GM18499 (cell line): Measurements from ENCODE around the gene EFNA5.

Source experiments
- ATAC-seq: cut with Tn5 transposase; IDR thresholded peaks from one replicate; pipeline ENCODE4 v1.9.1; 2021; ENCODE audit warnings: moderate number of reproducible peaks; ENCODE audit not compliant: insufficient read depth, unreplicated experiment

Gene EFNA5

DNA sequence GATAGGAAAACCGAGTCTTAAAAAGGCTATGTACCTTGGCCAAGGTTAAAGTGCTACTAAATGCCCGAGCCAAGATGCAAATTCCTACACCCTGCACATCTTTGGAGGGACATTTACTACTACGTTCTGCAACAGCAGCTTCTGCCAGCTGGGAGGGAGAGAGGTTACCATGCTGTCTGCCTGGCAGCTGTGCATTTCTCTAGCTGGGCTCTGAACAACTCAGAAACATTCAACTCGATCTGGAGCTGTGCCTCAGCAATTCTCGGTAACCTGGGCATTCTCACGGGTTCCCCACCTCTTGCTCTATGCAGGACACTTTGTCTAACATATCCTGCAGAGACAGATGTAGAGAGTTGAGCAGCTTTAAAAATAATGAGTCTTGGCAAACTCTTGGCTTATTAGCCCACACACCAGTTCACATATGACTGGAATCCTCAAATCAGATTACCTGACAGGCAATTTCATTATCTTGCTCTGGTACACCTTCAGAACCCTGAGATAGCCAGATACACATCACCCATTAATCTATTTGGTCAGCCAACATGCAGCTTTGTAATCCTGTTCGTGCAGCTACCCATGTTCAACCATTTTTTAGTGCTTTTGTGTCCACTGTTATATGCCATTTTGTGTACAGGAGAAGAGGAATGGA is 115.8 kb downstream of the EFNA5 start:
- ATAC-seq = no peak

DNA sequence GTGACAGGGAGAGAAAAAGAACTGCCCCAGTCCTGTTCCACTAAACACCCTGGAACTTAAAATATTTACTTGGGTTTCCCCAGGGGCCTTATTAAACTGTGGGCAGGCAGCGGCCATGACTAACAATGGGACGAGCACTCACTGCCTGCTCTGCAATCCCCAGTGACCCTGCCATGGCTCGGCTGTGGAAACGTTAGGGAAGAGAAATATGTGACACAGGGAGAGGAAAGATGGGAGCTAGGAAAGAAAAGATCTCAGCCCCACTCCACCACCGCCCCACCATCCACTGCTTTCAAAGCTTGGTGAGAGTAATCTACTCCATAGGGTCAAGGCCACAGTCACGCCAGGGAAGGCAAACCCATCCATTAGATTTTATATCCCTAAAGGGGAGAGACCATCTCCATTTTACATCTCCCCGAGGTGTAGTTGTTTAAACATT is 117.6 kb downstream of the EFNA5 start:
- ATAC-seq = no peak

DNA sequence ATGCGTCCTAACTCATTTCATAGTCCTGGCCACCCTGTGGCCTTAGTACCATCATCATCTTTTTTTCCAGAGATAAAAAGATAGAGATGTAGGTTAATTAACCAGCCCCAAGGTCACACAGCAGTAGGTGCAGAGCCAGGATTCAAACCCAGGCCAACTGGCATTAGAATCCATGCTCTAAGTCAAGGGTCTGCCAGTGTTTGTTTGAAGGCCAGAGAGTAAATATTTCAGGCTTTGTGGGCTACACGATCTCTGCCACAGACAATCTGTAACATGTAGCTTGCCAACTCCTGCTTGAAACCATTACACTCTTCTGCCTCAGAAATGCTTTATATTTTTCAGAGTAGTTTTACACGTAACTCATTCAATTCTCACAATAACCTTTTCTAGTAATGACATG is 119.6 kb downstream of the EFNA5 start:
- no peak for ATAC-seq

DNA sequence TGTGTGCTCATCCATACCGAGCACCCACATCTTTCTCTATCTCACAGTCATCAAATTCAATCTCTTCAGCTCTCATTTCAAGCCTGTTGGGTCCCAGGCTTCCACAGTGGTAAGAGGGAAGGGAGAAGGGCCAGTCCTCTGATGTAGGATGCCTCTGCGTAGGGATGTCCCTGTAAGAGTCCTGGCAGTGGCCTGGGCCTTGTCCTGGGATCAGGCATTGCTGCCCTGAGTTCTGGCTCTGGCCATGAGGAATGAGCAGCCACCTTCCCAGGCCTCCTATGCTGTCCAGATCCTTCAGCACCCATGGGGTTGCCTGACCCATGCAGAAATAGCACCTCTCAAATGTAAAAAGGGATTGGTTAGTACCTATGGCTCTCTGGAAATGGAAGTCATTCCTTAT is 121.2 kb downstream of the EFNA5 start:
- ATAC-seq = no peak

DNA sequence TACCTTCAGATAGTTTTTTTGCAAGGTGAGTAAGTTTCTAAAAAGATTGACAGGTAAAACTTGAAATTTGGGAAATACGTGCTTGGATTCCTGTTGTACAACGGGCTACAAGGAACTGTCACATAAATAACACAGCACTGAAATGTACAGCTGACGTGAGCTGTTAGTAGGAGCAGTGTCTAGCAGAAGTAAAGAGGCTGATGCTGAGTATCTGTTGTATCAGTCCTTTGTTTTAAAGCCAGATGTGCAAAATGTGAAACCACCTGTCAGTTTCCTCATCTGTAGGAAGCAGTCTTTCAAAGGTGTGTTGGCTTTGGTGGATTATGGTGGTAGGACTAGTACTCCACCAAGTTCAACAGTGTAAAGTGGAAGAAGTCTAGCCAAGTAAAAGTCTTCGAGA is 122.3 kb downstream of the EFNA5 start:
- ATAC-seq = no peak

GRCh38 chr5:107546719-107547118 is 124.0 kb downstream of the EFNA5 start:
- no peak for ATAC-seq

- no peak for ATAC-seq
These were observed 125.3 kb downstream of the EFNA5 start for GRCh38 chr5:107545486-107545885.

DNA sequence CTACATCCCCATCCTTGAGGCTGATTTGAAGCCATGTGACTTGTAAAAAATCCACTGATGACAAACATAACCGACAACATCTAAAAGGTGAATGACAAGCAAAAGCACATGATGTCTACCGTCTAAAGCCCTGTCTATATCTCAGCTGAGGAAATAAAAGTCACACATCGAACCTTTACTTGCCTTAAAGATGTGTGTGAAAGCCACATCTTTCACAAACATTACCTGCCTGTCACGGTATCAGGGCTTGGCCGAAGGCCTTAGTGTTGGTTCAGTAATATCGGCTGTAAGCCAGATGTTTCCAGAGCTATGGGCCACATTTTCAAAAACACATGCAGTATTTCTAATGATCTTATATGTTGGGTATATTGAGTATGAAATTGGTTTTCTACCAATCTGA is 125.8 kb downstream of the EFNA5 start:
- ATAC-seq = no peak

DNA sequence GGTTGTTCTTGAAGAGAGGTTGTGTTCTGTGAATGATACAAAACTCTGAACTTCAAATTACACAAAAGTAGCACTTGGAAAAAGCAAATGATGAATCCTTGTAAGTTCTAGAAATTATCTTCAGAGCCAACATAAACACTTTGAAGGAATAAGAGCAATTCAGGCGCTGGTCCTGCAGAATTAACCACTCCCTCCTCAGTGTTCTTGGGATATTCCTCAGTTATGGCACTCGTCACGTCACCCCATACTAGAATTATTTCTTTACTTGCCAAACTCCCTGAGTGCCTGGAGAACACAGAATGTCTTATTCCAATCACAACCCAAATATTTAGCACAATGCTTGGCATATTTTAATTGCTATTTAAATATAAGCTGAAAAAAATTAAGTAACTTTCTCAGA is 126.3 kb downstream of the EFNA5 start:
- no peak for ATAC-seq

- ATAC-seq = no peak
These were observed 126.9 kb downstream of the EFNA5 start for GRCh38 chr5:107543868-107544267.

- ATAC-seq = no peak
These were observed 127.9 kb downstream of the EFNA5 start for GRCh38 chr5:107542831-107543231.

- no peak for ATAC-seq
These were observed 128.3 kb downstream of the EFNA5 start for GRCh38 chr5:107542428-107542827.

- ATAC-seq = no peak
These were observed 129.3 kb downstream of the EFNA5 start for GRCh38 chr5:107541400-107541799.

- ATAC-seq = no peak
These were observed 130.9 kb downstream of the EFNA5 start for GRCh38 chr5:107539726-107540330.

- ATAC-seq = no peak
These were observed 131.8 kb downstream of the EFNA5 start for GRCh38 chr5:107538805-107539445.

GRCh38 chr5:107538331-107538730 is 132.4 kb downstream of the EFNA5 start:
- no peak for ATAC-seq

- no peak for ATAC-seq
These were observed 134.9 kb downstream of the EFNA5 start for GRCh38 chr5:107535849-107536248.

- ATAC-seq = no peak
These were observed 136.5 kb downstream of the EFNA5 start for GRCh38 chr5:107533910-107534876.

DNA sequence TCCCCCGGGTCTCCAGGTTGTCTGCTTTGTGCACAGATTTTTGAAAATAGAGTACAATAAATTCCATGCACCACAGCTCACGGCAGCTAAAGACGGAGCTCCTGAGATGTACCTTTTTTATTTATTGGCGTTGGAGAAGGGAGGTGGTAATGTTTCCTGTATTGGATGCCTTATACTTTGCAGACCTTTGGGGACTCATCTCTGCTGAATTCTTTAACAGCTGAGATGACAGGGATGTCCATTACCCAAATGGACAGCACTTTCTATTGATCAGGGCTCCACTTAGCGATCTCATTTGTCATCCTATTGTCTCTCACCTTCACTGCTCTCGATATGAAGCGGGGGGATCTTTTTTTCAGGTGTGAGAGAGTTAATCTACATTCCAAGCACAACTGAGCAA is 137.8 kb downstream of the EFNA5 start:
- no peak for ATAC-seq

DNA sequence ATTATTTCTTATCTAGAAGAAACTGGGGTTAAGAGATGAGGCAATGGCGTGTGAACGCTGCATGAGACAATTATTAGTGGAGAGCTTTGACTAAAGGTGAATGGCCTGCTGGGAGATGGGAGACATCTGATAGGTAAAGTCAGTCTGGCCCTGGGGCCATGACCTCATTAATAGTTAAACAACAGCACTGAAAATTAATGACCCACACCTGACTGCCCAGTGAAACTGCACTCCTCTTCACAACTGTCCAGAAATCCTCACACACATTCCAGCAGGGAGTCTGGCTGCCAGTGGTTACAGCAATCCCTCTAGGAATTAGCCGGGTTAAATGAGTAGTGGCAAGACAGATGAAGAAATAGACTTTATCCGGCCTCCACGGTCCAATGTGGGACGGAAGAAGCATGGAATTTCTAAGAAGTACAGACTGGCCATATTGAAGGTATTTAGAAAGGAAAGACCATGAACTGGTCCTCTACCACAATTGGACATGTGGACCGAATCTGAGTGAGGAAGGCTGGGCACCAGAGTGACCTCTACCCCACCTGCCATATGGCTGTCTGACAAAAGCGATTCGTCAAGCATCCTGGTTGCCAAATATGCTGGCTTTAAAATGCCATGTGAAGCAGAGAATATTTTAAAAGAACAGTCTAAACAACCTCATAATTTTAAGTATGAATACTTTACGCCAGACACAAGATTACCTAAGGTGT is 138.4 kb downstream of the EFNA5 start:
- ATAC-seq = no peak
